Measurements from ENCODE around the gene CCNB1IP1.

DNA sequence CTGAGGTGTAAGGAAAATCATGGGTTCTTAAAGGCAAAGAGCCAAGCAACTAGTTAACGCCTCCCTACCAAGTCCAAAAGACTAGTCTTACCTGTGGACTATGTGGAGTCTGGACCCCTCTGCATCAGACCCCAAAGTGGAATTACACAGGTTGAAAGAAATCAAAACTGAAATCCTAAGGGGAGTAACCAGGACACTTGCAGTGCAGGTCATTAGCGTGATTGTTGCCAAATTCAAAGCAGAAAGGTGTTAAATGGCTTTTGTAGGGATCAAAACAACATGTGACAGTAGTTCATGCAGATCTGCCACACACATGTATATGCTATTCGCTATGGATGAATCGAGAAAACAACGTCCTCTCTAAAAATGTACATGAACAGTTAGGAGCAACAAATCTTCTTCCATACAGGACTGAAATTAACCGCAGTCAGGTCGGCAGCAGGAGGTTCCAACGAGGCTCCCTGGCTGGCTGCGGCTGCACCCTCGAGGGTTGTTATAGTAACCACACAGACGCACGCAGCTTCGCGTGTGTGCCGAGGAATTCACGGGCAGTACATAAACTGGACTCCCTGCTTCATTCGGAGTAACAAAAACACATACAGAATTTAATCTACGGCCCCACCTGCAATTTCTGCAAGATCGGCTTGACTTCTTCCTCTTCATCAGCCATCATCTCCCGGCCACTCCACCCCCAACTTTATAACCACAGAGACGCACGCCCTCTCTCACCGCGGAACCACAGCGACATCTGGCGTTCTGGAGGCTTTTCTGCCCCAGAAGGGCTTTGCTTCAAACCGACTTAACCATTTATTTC, 27.6 kb downstream of the CCNB1IP1 start, which contains the start of gene TTC5:
- TF ChIP-seq, protein P1, sequence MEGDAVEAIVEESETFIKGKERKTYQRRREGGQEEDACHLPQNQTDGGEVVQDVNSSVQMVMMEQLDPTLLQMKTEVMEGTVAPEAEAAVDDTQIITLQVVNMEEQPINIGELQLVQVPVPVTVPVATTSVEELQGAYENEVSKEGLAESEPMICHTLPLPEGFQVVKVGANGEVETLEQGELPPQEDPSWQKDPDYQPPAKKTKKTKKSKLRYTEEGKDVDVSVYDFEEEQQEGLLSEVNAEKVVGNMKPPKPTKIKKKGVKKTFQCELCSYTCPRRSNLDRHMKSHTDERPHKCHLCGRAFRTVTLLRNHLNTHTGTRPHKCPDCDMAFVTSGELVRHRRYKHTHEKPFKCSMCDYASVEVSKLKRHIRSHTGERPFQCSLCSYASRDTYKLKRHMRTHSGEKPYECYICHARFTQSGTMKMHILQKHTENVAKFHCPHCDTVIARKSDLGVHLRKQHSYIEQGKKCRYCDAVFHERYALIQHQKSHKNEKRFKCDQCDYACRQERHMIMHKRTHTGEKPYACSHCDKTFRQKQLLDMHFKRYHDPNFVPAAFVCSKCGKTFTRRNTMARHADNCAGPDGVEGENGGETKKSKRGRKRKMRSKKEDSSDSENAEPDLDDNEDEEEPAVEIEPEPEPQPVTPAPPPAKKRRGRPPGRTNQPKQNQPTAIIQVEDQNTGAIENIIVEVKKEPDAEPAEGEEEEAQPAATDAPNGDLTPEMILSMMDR (IDR thresholded peaks at IDR 0.05): peak; percentile 56 to 88 (median 76)
- peak in 1 of 4 donors; percentile 26 for TF ChIP-seq POLR2A (IDR thresholded peaks at IDR 0.05)
- TF ChIP-seq POLR2AphosphoS5 (IDR thresholded peaks at IDR 0.05): peak; percentile 20 to 58
